ENCODE data around the gene GRM5.
A peak's percentile ranks its signal among the peaks of the same experiment; 100 is the strongest.

Gene GRM5

GRCh38 chr11:88831303-88831890 is 234.4 kb downstream of the GRM5 start:
- no peak for DNase-seq

GRCh38 chr11:88827018-88827676 is 238.6 kb downstream of the GRM5 start:
- peak in 1 of 3 experiments; percentile 29 for DNase-seq

- DNase-seq, result no peak
Measured at GRCh38 chr11:88819616-88820015, 246.2 kb downstream of the GRM5 start.

GRCh38 chr11:88818978-88819377 is 246.8 kb downstream of the GRM5 start:
- DNase-seq, result no peak

- DNase-seq, result no peak
Measured at GRCh38 chr11:88815505-88815904, 250.3 kb downstream of the GRM5 start.

GRCh38 chr11:88814076-88814475 is 251.7 kb downstream of the GRM5 start:
- no peak for DNase-seq

GRCh38 chr11:88813233-88813915 is 252.4 kb downstream of the GRM5 start:
- DNase-seq, result no peak

- DNase-seq, result no peak
Measured at GRCh38 chr11:88810420-88811097, 255.2 kb downstream of the GRM5 start.

GRCh38 chr11:88809126-88809525 is 256.7 kb downstream of the GRM5 start:
- DNase-seq, result no peak

GRCh38 chr11:88807349-88807748 is 258.4 kb downstream of the GRM5 start:
- DNase-seq, result no peak

- no peak for DNase-seq
Measured at GRCh38 chr11:88806410-88806809, 259.4 kb downstream of the GRM5 start.

GRCh38 chr11:88801484-88802123 is 264.2 kb downstream of the GRM5 start:
- DNase-seq, result no peak

- no peak for DNase-seq
Measured at GRCh38 chr11:88799771-88800500, 265.8 kb downstream of the GRM5 start.

GRCh38 chr11:88790182-88790581 is 275.6 kb downstream of the GRM5 start:
- no peak for DNase-seq

- no peak for DNase-seq
Measured at GRCh38 chr11:88779577-88779976, 286.2 kb downstream of the GRM5 start.

- no peak for DNase-seq
Measured at GRCh38 chr11:88770475-88771079, 295.2 kb downstream of the GRM5 start.

GRCh38 chr11:88744140-88744539 is 321.6 kb downstream of the GRM5 start:
- DNase-seq, result no peak

- no peak for DNase-seq
Measured at GRCh38 chr11:88739524-88739923, 326.3 kb downstream of the GRM5 start.

- DNase-seq, result peak in 2 of 3 experiments; percentile 75 to 90
Measured at GRCh38 chr11:88709567-88709966, 356.2 kb downstream of the GRM5 start.

- no peak for DNase-seq
Measured at GRCh38 chr11:88704485-88704884, 361.3 kb downstream of the GRM5 start.

- no peak for DNase-seq
Measured at GRCh38 chr11:88701816-88702215, 364.0 kb downstream of the GRM5 start.

- peak; percentile 9 to 91 (median 72) for DNase-seq
Measured at GRCh38 chr11:88697139-88697538, 368.6 kb downstream of the GRM5 start.

All from NCI-H1417 (cell line).